H9 (cell line): Measurements from ENCODE around the gene DNAJA4. TPM values are rescaled to one million over a fixed set of nuclear protein-coding genes. Genes with fewer than 3 reads are reported as not detected.

Experiments used
- DNase-seq: peaks from one replicate; pipeline ENCODE4 v3.0.0-alpha.2; 2017
- H2AFZ ChIP-seq: one replicate; pipeline ENCODE4 v1.6.1; 2013; ENCODE audit warnings: mild to moderate bottlenecking, low read length, control low read depth, moderate library complexity
- H2AK5ac ChIP-seq: 2 replicates; pipeline ENCODE4 v1.6.1; 2013; ENCODE audit warnings: low read length, control low read depth, mixed read lengths; ENCODE audit not compliant: insufficient read length
- H2BK120ac ChIP-seq: one replicate; pipeline ENCODE4 v1.6.1; 2013; ENCODE audit warnings: low read depth, mild to moderate bottlenecking, low read length, control low read depth, inconsistent platforms; ENCODE audit not compliant: poor library complexity, severe bottlenecking
- H2BK12ac ChIP-seq: 2 replicates; pipeline ENCODE4 v1.6.1; 2013; ENCODE audit warnings: low read length, control low read depth, mixed read lengths, low read depth; ENCODE audit not compliant: insufficient read length
- H2BK15ac ChIP-seq: 2 replicates; pipeline ENCODE4 v1.6.1; 2013; ENCODE audit warnings: low read depth, low read length, control low read depth
- H2BK20ac ChIP-seq: one replicate; pipeline ENCODE4 v1.6.1; 2013; ENCODE audit warnings: low read depth, mild to moderate bottlenecking, low read length, control low read depth, inconsistent platforms; ENCODE audit not compliant: poor library complexity, severe bottlenecking
- H2BK5ac ChIP-seq: 2 replicates; pipeline ENCODE4 v1.6.1; 2013; ENCODE audit warnings: low read length, control low read depth, mixed read lengths; ENCODE audit not compliant: insufficient read length
- H3K14ac ChIP-seq: 2 replicates; pipeline ENCODE4 v1.6.1; 2013; ENCODE audit warnings: low read length, control low read depth; ENCODE audit not compliant: insufficient read depth
- H3K18ac ChIP-seq: 2 replicates; pipeline ENCODE4 v1.6.1; 2013; ENCODE audit warnings: low read depth, mild to moderate bottlenecking, mixed read lengths, low read length, control low read depth; ENCODE audit not compliant: insufficient read length
- H3K23ac ChIP-seq: 2 replicates; pipeline ENCODE4 v1.6.1; 2013; ENCODE audit warnings: low read length, control low read depth, mixed read lengths, low read depth; ENCODE audit not compliant: insufficient read length
- H3K23me2 ChIP-seq: 2 replicates; pipeline ENCODE4 v1.6.1; 2013; ENCODE audit warnings: low read depth, mild to moderate bottlenecking, mixed read lengths, low read length, control low read depth; ENCODE audit not compliant: insufficient read length, poor library complexity, severe bottlenecking
- H3K27ac ChIP-seq: 2 replicates; pipeline ENCODE4 v1.5.1; 2013; ENCODE audit warnings: low read length, control low read depth, mixed read lengths, low read depth; ENCODE audit not compliant: insufficient read length
- H3K27me3 ChIP-seq: 2 replicates; pipeline ENCODE4 v1.6.1; 2013; ENCODE audit warnings: low read length, control low read depth, inconsistent platforms; ENCODE audit not compliant: insufficient read depth
- H3K4ac ChIP-seq: 2 replicates; pipeline ENCODE4 v1.6.1; 2013; ENCODE audit warnings: low read depth, mild to moderate bottlenecking, control low read depth, inconsistent platforms, low read length, moderate library complexity
- H3K4me1 ChIP-seq: 2 replicates; pipeline ENCODE4 v1.6.1; 2013; ENCODE audit warnings: low read length, control low read depth, inconsistent platforms; ENCODE audit not compliant: insufficient read depth
- H3K4me2 ChIP-seq: 2 replicates; pipeline ENCODE4 v1.6.1; 2013; ENCODE audit warnings: low read length, control low read depth, mixed read lengths; ENCODE audit not compliant: insufficient read length, insufficient read depth
- H3K56ac ChIP-seq: 2 replicates; pipeline ENCODE4 v1.6.1; 2013; ENCODE audit warnings: low read depth, mild to moderate bottlenecking, mixed read lengths, low read length, control low read depth; ENCODE audit not compliant: insufficient read length
- H3K79me1 ChIP-seq: 2 replicates; pipeline ENCODE4 v1.6.1; 2013; ENCODE audit warnings: low read depth, mild to moderate bottlenecking, moderate library complexity, low read length, control low read depth, inconsistent platforms; ENCODE audit not compliant: insufficient read depth, poor library complexity, severe bottlenecking
- H3K79me2 ChIP-seq: 2 replicates; pipeline ENCODE4 v1.6.1; 2013; ENCODE audit warnings: low read length, control low read depth, inconsistent platforms; ENCODE audit not compliant: insufficient read depth
- H3K9ac ChIP-seq: 2 replicates; pipeline ENCODE4 v1.6.1; 2013; ENCODE audit warnings: low read length, control low read depth, mixed read lengths; ENCODE audit not compliant: insufficient read length; ENCODE audit errors: extremely low read depth
- H3K9me3 ChIP-seq: one replicate; pipeline ENCODE4 v1.6.1; 2013; ENCODE audit warnings: low read depth, low read length, inconsistent platforms; ENCODE audit not compliant: control insufficient read depth
- H3T11ph ChIP-seq: one replicate; pipeline ENCODE4 v1.6.1; 2013; ENCODE audit warnings: mild to moderate bottlenecking, low read length, control low read depth, inconsistent platforms
- H4K20me1 ChIP-seq: one replicate; pipeline ENCODE4 v1.6.1; 2013; ENCODE audit not compliant: control insufficient read depth, insufficient read length, insufficient read depth
- H4K5ac ChIP-seq: 2 replicates; pipeline ENCODE4 v1.6.1; 2013; ENCODE audit warnings: low read depth, mild to moderate bottlenecking, mixed read lengths, low read length, control low read depth; ENCODE audit not compliant: insufficient read length
- H4K8ac ChIP-seq: replicated peaks from 2 replicates; pipeline ENCODE4 v1.6.1; 2013; ENCODE audit warnings: low read length, control low read depth, mixed read lengths, low read depth; ENCODE audit not compliant: insufficient read length
- H4K91ac ChIP-seq: 2 replicates; pipeline ENCODE4 v1.6.1; 2013; ENCODE audit warnings: low read depth, mild to moderate bottlenecking, moderate library complexity, mixed read lengths, low read length, control low read depth; ENCODE audit not compliant: insufficient read length
- H3K27ac Mint-ChIP-seq, 3 experiments: 2 replicates in 2 of 3; 3 replicates in 1 of 3; pipeline ENCODE4 v1.8.0; 2020 to 2021; ENCODE audit warnings: mixed read lengths in 3 of 3, mild to moderate bottlenecking in 1 of 3, moderate library complexity in 1 of 3
- H3K27me3 Mint-ChIP-seq: 2 replicates; pipeline ENCODE4 v1.8.0; 2021; ENCODE audit warnings: low read depth, mild to moderate bottlenecking, moderate library complexity, mixed read lengths
- H3K36me3 Mint-ChIP-seq, 3 experiments: 2 replicates in 2 of 3; 3 replicates in 1 of 3; pipeline ENCODE4 v1.8.0; 2020 to 2021; ENCODE audit warnings: low read depth in 3 of 3, mixed read lengths in 3 of 3; ENCODE audit not compliant: insufficient read depth in 1 of 3
- H3K4me1 Mint-ChIP-seq, 2 experiments: 2 replicates each; pipeline ENCODE4 v1.8.0; 2020; ENCODE audit warnings: mixed read lengths in 2 of 2
- H3K4me3 Mint-ChIP-seq, 2 experiments: 2 replicates in 1 of 2; 3 replicates in 1 of 2; pipeline ENCODE4 v1.8.0; 2020 to 2021; ENCODE audit warnings: mild to moderate bottlenecking in 2 of 2, mixed read lengths in 2 of 2, moderate library complexity in 1 of 2
- H3K9me3 Mint-ChIP-seq, 2 experiments: 2 replicates in 1 of 2; 3 replicates in 1 of 2; pipeline ENCODE4 v1.8.0; 2020; ENCODE audit warnings: mild to moderate bottlenecking in 2 of 2, mixed read lengths in 2 of 2, moderate library complexity in 1 of 2
- CTCF ChIP-seq: fragments of 200-600 bp; sonication (generic); conservative IDR thresholded peaks from 3 replicates; pipeline ENCODE4 v1.8.0; 2021; ENCODE audit warnings: antibody characterized with exemption, mild to moderate bottlenecking
- WGBS: extraction: QIAGEN DNeasy Blood & Tissue Kit; methylation state at CpG from one replicate; pipeline ENCODE4 v1.1.7; 2013; ENCODE audit warnings: missing lambda C conversion rate, low lambda C conversion rate, mixed read lengths; ENCODE audit not compliant: insufficient read length; ENCODE audit errors: extremely low coverage; 5-methylcytosine and 5-hydroxymethylcytosine counted together
- total RNA-seq: library from RNA; stranded (reverse); gene quantifications from 2 replicates; pipeline ENCODE4 v1.2.1, GENCODE V29; 2021

DNAJA4 gene
- total RNA-seq, 1 experiment from 2014 or later, result 0.13 TPM

GRCh38 chr15:78280319-78281072 is 16.1 kb downstream of the DNAJA4 start:
- Histone ChIP-seq H2BK15ac (no peak overlapping the region), H3K27ac (no peak overlapping the region), H4K8ac (no peak overlapping the region), H4K91ac (no peak overlapping the region), H3K4me1 (no peaks in the 10 kb centered on the region), H2BK20ac (no peak overlapping the region), H3K9ac (no peak overlapping the region), H3K23ac (no peak overlapping the region), H3K27me3 (no peaks in the 10 kb centered on the region), H3K4ac (no peak overlapping the region), H2BK5ac (no peak overlapping the region), H3K14ac (no peak overlapping the region), H3K23me2 (no peaks in the 10 kb centered on the region), H3K4me2 (no peak overlapping the region), H2BK120ac (no peak overlapping the region), H3T11ph (no peak overlapping the region), H3K9me3 (no peaks in the 10 kb centered on the region), H3K79me2 (no peaks in the 10 kb centered on the region), H3K18ac (no peak overlapping the region), H2BK12ac (no peak overlapping the region), H2AFZ (no peak overlapping the region), H4K5ac (no peak overlapping the region), H2AK5ac (no peak overlapping the region), H3K79me1 (no peaks in the 10 kb centered on the region), H4K20me1 (no peaks in the 10 kb centered on the region), H3K56ac (no peak overlapping the region)
- whole genome bisulfite sequencing, result no CpG with 5 or more reads among the region's 13 CpGs
- DNase-seq, result no peak
- Mint-ChIP-seq H3K4me1 (0 out of 4 replicates have a peak, but pooled peaks cover 0 to 2% of the 10 kb centered on the region in 2 experiments), H3K27me3 (no peaks in the 10 kb centered on the region), H3K9me3 (no peaks in the 10 kb centered on the region), H3K36me3 (peaks cover 0 to 7% (median 3%) of the 10 kb centered on the region in 3 experiments; a peak in 4 of 7 replicates), H3K27ac (no peak overlapping the region), H3K4me3 (no peak overlapping the region)
- TF ChIP-seq CTCF, result no peak
